ENCODE measurements around the gene SDR42E2. TPM values are rescaled to one million over a fixed set of nuclear protein-coding genes. Genes with fewer than 3 reads are reported as not detected.

Gene SDR42E2
- not detected in 5 replicates for total RNA-seq (2022; extraction: Qiagen RNA extraction; ENCODE audit: low read depth)

GRCh38 chr16:22161999-22162655 lies at the start of gene SDR42E2:
SDR42E2 (plus strand) TSS chr16:22162506; CDS start chr16:22165583, 3,077 bp downstream.

GRCh38 chr16:22206013-22206841 lies 43.9 kb downstream of the SDR42E2 start, which contains the start of gene EEF2K:
EEF2K (plus strand) TSS chr16:22206278; CDS start chr16:22225730, 19,452 bp downstream.

Other genes with a start within 250 kb of the SDR42E2 start
- gene UQCRC2, start 209.1 kb upstream of the SDR42E2 start, total RNA-seq (2022; extraction: Qiagen RNA extraction; ENCODE audit: low read depth), result 154 to 288 TPM (median 172 TPM) in 5 replicates
- not detected in 5 replicates for gene PDZD9, start 161.4 kb upstream of the SDR42E2 start, total RNA-seq (2022; extraction: Qiagen RNA extraction; ENCODE audit: low read depth)
- gene MOSMO, start 154.4 kb upstream of the SDR42E2 start, total RNA-seq (2022; extraction: Qiagen RNA extraction; ENCODE audit: low read depth), result 6.5 to 13.1 TPM (median 11.2 TPM) in 5 replicates
- gene VWA3A, start 70.0 kb upstream of the SDR42E2 start, total RNA-seq (2022; extraction: Qiagen RNA extraction; ENCODE audit: low read depth), result 0.06 TPM in 2 of 5 replicates, not detected in the others
- 10.2 to 19.8 TPM (median 13.7 TPM) in 5 replicates for gene EEF2K, start 43.8 kb downstream of the SDR42E2 start, total RNA-seq (2022; extraction: Qiagen RNA extraction; ENCODE audit: low read depth)
- gene POLR3E, start 134.9 kb downstream of the SDR42E2 start, total RNA-seq (2022; extraction: Qiagen RNA extraction; ENCODE audit: low read depth), result 27.3 to 41.6 TPM (median 37.7 TPM) in 5 replicates
- 36.5 to 43.7 TPM (median 37.9 TPM) in 5 replicates for gene CDR2, start 212.1 kb downstream of the SDR42E2 start, total RNA-seq (2022; extraction: Qiagen RNA extraction; ENCODE audit: low read depth)

Data from A549 treated with ZK216348 at 1 μM for 4 hours (cell line).